Measurements from ENCODE around the gene SIN3A. TPM values are rescaled to one million over a fixed set of nuclear protein-coding genes. Genes with fewer than 3 reads are reported as not detected.
A peak's percentile ranks its signal among the peaks of the same experiment; 100 is the strongest.

Gene SIN3A
- total RNA-seq, 1 donor from 2014 or later: 69.0 TPM

GRCh38 chr15:75362642-75363249, 88.7 kb downstream of the SIN3A start:
- H3K9ac ChIP-seq: peak overlapping the region; percentile 42
- no peak overlapping the region for H3K4me3 ChIP-seq
- H3K27me3 Mint-ChIP-seq (ENCODE audit: insufficient read depth, low read depth): no peaks in the 10 kb centered on the region
- no peaks in the 10 kb centered on the region for H3K9me3 Mint-ChIP-seq
- no peak overlapping the region for H3K27ac ChIP-seq
- no peaks in the 10 kb centered on the region for H3F3A ChIP-seq (ENCODE audit: low read depth)
- H3K4me3 Mint-ChIP-seq: no peak overlapping the region
- no peak overlapping the region for H3K4me2 ChIP-seq
- H3K36me3 ChIP-seq: no peaks in the 10 kb centered on the region
- no peaks in the 10 kb centered on the region for H3K79me2 ChIP-seq (ENCODE audit: low read depth)
- no peak overlapping the region for H3K27ac Mint-ChIP-seq
- H3K4me1 ChIP-seq: no peaks in the 10 kb centered on the region
- no peak for DNase-seq (ENCODE audit: low spot score)
- no peak overlapping the region for H2AFZ ChIP-seq (replicated peaks)
- TF ChIP-seq EZH2 (IDR thresholded peaks at IDR 0.05) (no peak), EZH2phosphoT487 (IDR thresholded peaks at IDR 0.05) (no peak)
- TF ChIP-seq, protein P1, sequence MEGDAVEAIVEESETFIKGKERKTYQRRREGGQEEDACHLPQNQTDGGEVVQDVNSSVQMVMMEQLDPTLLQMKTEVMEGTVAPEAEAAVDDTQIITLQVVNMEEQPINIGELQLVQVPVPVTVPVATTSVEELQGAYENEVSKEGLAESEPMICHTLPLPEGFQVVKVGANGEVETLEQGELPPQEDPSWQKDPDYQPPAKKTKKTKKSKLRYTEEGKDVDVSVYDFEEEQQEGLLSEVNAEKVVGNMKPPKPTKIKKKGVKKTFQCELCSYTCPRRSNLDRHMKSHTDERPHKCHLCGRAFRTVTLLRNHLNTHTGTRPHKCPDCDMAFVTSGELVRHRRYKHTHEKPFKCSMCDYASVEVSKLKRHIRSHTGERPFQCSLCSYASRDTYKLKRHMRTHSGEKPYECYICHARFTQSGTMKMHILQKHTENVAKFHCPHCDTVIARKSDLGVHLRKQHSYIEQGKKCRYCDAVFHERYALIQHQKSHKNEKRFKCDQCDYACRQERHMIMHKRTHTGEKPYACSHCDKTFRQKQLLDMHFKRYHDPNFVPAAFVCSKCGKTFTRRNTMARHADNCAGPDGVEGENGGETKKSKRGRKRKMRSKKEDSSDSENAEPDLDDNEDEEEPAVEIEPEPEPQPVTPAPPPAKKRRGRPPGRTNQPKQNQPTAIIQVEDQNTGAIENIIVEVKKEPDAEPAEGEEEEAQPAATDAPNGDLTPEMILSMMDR (IDR thresholded peaks at IDR 0.05): no peak
- peaks cover 8% of the 10 kb centered on the region for H3K36me3 Mint-ChIP-seq
- no peaks in the 10 kb centered on the region for H3K27me3 ChIP-seq
- H4K20me1 ChIP-seq (ENCODE audit: low read depth): peaks cover 10% of the 10 kb centered on the region
- no peaks in the 10 kb centered on the region for H3K9me3 ChIP-seq (ENCODE audit: low read depth)
- H3K4me1 Mint-ChIP-seq: no peaks in the 10 kb centered on the region

- H3K9me3 Mint-ChIP-seq: no peaks in the 10 kb centered on the region
- H3K4me3 Mint-ChIP-seq: no peak overlapping the region
- no peak for DNase-seq (ENCODE audit: low spot score)
- Histone ChIP-seq H3K9me3 (ENCODE audit: low read depth) (no peaks in the 10 kb centered on the region), H3K4me1 (no peaks in the 10 kb centered on the region), H3K36me3 (no peaks in the 10 kb centered on the region), H3F3A (ENCODE audit: low read depth) (no peaks in the 10 kb centered on the region), H3K9ac (no peak overlapping the region), H3K27ac (no peak overlapping the region), H3K4me2 (no peak overlapping the region), H3K79me2 (ENCODE audit: low read depth) (no peaks in the 10 kb centered on the region), H2AFZ (replicated peaks) (no peak overlapping the region), H3K4me3 (no peak overlapping the region), H4K20me1 (ENCODE audit: low read depth) (peaks cover 5% of the 10 kb centered on the region), H3K27me3 (no peaks in the 10 kb centered on the region)
- no peaks in the 10 kb centered on the region for H3K27me3 Mint-ChIP-seq (ENCODE audit: insufficient read depth, low read depth)
- H3K27ac Mint-ChIP-seq: no peak overlapping the region
- peaks cover 8% of the 10 kb centered on the region for H3K36me3 Mint-ChIP-seq
- TF ChIP-seq EZH2 (IDR thresholded peaks at IDR 0.05) (no peak), EZH2phosphoT487 (IDR thresholded peaks at IDR 0.05) (no peak)
- TF ChIP-seq, protein P1 (IDR thresholded peaks at IDR 0.05): no peak
- H3K4me1 Mint-ChIP-seq: no peaks in the 10 kb centered on the region
These were observed 89.4 kb downstream of the SIN3A start for GRCh38 chr15:75361989-75362641.

GRCh38 chr15:75361361-75361988, 90.0 kb downstream of the SIN3A start:
- Mint-ChIP-seq H3K27me3 (ENCODE audit: insufficient read depth, low read depth) (no peaks in the 10 kb centered on the region), H3K9me3 (no peaks in the 10 kb centered on the region), H3K4me3 (no peak overlapping the region), H3K27ac (no peak overlapping the region), H3K36me3 (peaks cover 8% of the 10 kb centered on the region), H3K4me1 (no peaks in the 10 kb centered on the region)
- Histone ChIP-seq H3F3A (ENCODE audit: low read depth) (no peaks in the 10 kb centered on the region), H3K4me2 (no peak overlapping the region), H3K4me1 (no peaks in the 10 kb centered on the region), H3K79me2 (ENCODE audit: low read depth) (no peaks in the 10 kb centered on the region), H2AFZ (replicated peaks) (no peak overlapping the region), H3K9ac (no peak overlapping the region), H3K4me3 (no peak overlapping the region), H3K9me3 (ENCODE audit: low read depth) (no peaks in the 10 kb centered on the region), H4K20me1 (ENCODE audit: low read depth) (no peaks in the 10 kb centered on the region), H3K27ac (no peak overlapping the region), H3K36me3 (no peaks in the 10 kb centered on the region), H3K27me3 (no peaks in the 10 kb centered on the region)
- no peak for DNase-seq (ENCODE audit: low spot score)
- TF ChIP-seq, protein P1 (IDR thresholded peaks at IDR 0.05): no peak
- TF ChIP-seq EZH2phosphoT487 (IDR thresholded peaks at IDR 0.05): no peak
- no peak for TF ChIP-seq EZH2 (IDR thresholded peaks at IDR 0.05)
